ENCODE measurements around the gene RRAGD. TPM values are rescaled to one million over a fixed set of nuclear protein-coding genes. Genes with fewer than 3 reads are reported as not detected.

The RRAGD gene
- polyA plus RNA-seq, 3 donors, result 5.0 to 7.9 (median 7.4) TPM

- H3K4me3 Mint-ChIP-seq, result peak within 1 kb of the TSS; percentile 94 to 95
- Histone ChIP-seq H3K79me2 (ENCODE audit: insufficient read depth, low read length) (peaks cover 57% of the 10 kb centered on the region), H3K4me3 (replicated peaks in 1 of 3; ENCODE audit: low read depth in 2 of 3, low read length in 3 of 3) (peak within 1 kb of the TSS; percentile 97 to 100 (median 97)), H3K27ac (ENCODE audit: low read depth in 1 of 2, low read length in 2 of 2) (peak within 1 kb of the TSS; percentile 77 to 91), H4K20me1 (ENCODE audit: insufficient read depth, low read length) (peaks cover 41% of the 10 kb centered on the region), H3K9me3 (replicated peaks in 1 of 2; ENCODE audit: control insufficient read depth in 1 of 2, insufficient read depth in 1 of 2, low read length in 2 of 2) (no peaks in the 10 kb centered on the region), H3K4me2 (replicated peaks; ENCODE audit: extremely low read depth, low read length, poor library complexity, severe bottlenecking) (peak within 1 kb of the TSS; percentile 98), H2AFZ (ENCODE audit: insufficient read depth, low read depth, low read length, poor library complexity, severe bottlenecking) (peak within 1 kb of the TSS; percentile 79), H3K36me3 (replicated peaks in 1 of 2; ENCODE audit: control insufficient read depth in 1 of 2, insufficient read depth in 2 of 2, low read length in 2 of 2) (no peaks in the 10 kb centered on the region), H3K4me1 (ENCODE audit: control insufficient read depth in 1 of 2, insufficient read depth in 2 of 2, low read length in 2 of 2) (peaks cover 39 to 52% of the 10 kb centered on the region in 2 donors), H3K9ac (ENCODE audit: insufficient read depth, low read length, poor library complexity, severe bottlenecking) (peak within 1 kb of the TSS; percentile 96), H3K27me3 (ENCODE audit: control insufficient read depth in 2 of 2, insufficient read depth in 2 of 2, low read length in 2 of 2) (no peaks in the 10 kb centered on the region)
- peak within 1 kb of the TSS; percentile 93 to 98 (median 96) for H3K27ac Mint-ChIP-seq
- intact Hi-C loops (cut with micrococcal nuclease), result loop anchor here (10.0 kb wide), 2 partner anchors 268 to 282 kb away; partner anchors contain the start of genes PNRC1 (in 2 of the 2) and LYRM2 (in 1 of the 2)
- H3K27me3 Mint-ChIP-seq (ENCODE audit: low read depth in 3 of 3), result peaks cover 0 to 7% (median 1%) of the 10 kb centered on the region in 3 donors
- peaks cover 11% of the 10 kb centered on the region in 2 donors for H3K36me3 Mint-ChIP-seq
- WGBS (ENCODE audit: insufficient coverage), result under 1% methylated on average over 102 of the region's 102 CpGs
- H3K4me1 Mint-ChIP-seq, result peaks cover 58% of the 10 kb centered on the region
- no peak for TF ChIP-seq CTCF (IDR thresholded peaks at IDR 0.05)
- H3K9me3 Mint-ChIP-seq, result peaks cover 0 to 5% (median 0%) of the 10 kb centered on the region in 7 donors
- DNase-seq, result peak; percentile 89 to 94 (median 94)
Observed at GRCh38 chr6:89352278-89353117, 59.6 kb downstream of the RRAGD start, which contains the start of gene UBE2J1. TSS of gene UBE2J1 (minus strand) at chr6:89352722. CDS start at chr6:89352569, 153 bp downstream.

DNA sequence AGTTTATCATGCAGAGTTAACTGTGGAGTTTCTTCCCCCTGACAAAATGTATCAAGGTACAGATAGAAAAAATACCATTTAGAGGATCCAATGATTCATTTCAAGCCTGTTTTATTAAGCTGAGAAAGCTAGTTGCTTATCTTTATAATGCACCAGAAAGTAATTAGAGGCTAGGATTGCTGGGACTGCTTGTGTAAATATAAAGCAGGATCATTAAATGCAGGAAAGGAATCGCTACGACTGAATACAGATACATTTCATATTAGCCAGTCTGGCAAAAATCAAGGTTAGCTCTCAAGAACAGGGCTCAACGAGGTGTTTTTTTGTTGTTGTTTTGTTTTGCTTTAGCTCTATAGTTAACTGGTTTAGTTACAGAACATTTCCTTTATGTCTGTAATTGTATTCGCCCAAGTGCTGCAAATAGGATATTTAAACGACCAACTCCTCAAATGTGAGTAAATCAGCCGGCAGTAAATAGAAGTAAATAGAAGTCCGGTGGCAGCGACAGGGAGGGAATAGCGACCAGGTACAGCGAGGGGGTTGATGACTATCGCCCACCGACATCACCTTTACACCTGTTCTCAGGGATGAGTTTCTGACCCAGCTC is 60.3 kb downstream of the RRAGD start:
- no peak for DNase-seq
- Histone ChIP-seq H3K9ac (ENCODE audit: insufficient read depth, low read length, poor library complexity, severe bottlenecking) (peak overlapping the region; percentile 96), H3K79me2 (ENCODE audit: insufficient read depth, low read length) (peaks cover 64% of the 10 kb centered on the region), H3K9me3 (replicated peaks in 1 of 2; ENCODE audit: control insufficient read depth in 1 of 2, insufficient read depth in 1 of 2, low read length in 2 of 2) (no peaks in the 10 kb centered on the region), H3K4me1 (ENCODE audit: control insufficient read depth in 1 of 2, insufficient read depth in 2 of 2, low read length in 2 of 2) (peaks cover 38 to 53% of the 10 kb centered on the region in 2 donors), H3K27me3 (ENCODE audit: control insufficient read depth in 2 of 2, insufficient read depth in 2 of 2, low read length in 2 of 2) (no peaks in the 10 kb centered on the region), H4K20me1 (ENCODE audit: insufficient read depth, low read length) (peaks cover 49% of the 10 kb centered on the region), H2AFZ (ENCODE audit: insufficient read depth, low read depth, low read length, poor library complexity, severe bottlenecking) (peak overlapping the region; percentile 18), H3K27ac (ENCODE audit: low read depth in 1 of 2, low read length in 2 of 2) (peak overlapping the region; percentile 77 to 91), H3K4me2 (replicated peaks; ENCODE audit: extremely low read depth, low read length, poor library complexity, severe bottlenecking) (peak overlapping the region; percentile 98), H3K36me3 (replicated peaks in 1 of 2; ENCODE audit: control insufficient read depth in 1 of 2, insufficient read depth in 2 of 2, low read length in 2 of 2) (no peaks in the 10 kb centered on the region), H3K4me3 (replicated peaks in 1 of 3; ENCODE audit: low read depth in 2 of 3, low read length in 3 of 3) (peak overlapping the region; percentile 97 to 100 (median 97))
- Mint-ChIP-seq H3K9me3 (peaks cover 0 to 5% (median 0%) of the 10 kb centered on the region in 7 donors), H3K27me3 (ENCODE audit: low read depth in 3 of 3) (peaks cover 0 to 7% (median 1%) of the 10 kb centered on the region in 3 donors), H3K4me3 (peak overlapping the region; percentile 94 to 95), H3K4me1 (peaks cover 54% of the 10 kb centered on the region), H3K36me3 (peaks cover 11% of the 10 kb centered on the region in 2 donors), H3K27ac (peak overlapping the region; percentile 93 to 98 (median 96))
- no peak for TF ChIP-seq CTCF (IDR thresholded peaks at IDR 0.05)
- intact Hi-C loops (cut with micrococcal nuclease), result loop anchor here (10.0 kb wide), 2 partner anchors 267 to 283 kb away; partner anchors contain the start of genes PNRC1 (in 2 of the 2) and LYRM2 (in 1 of the 2)
- 0% methylated on average over 2 of the region's 12 CpGs for WGBS (ENCODE audit: insufficient coverage)

Measured in CD14-positive monocyte (primary cell).